ENCODE results near the gene EFNA1.

- TF ChIP-seq CTCF (IDR thresholded peaks at IDR 0.05; ENCODE audit: poor library complexity, severe bottlenecking): no peak
- no peak for TF ChIP-seq TAF1 (IDR thresholded peaks at IDR 0.05; ENCODE audit: low read depth)
- TF ChIP-seq EZH2 (IDR thresholded peaks at IDR 0.05; ENCODE audit: borderline replicate concordance, insufficient read depth, low read length, poor library complexity, severe bottlenecking): no peak
- TF ChIP-seq RAD21 (conservative IDR thresholded peaks at IDR 0.05): no peak
- no peak for TF ChIP-seq REST (IDR thresholded peaks at IDR 0.05; ENCODE audit: borderline replicate concordance)
- no peak for TF ChIP-seq POLR2AphosphoS5 (IDR thresholded peaks at IDR 0.05)
- no peak for TF ChIP-seq EP300 (conservative IDR thresholded peaks at IDR 0.05; ENCODE audit: poor library complexity, severe bottlenecking)
- no peak for TF ChIP-seq MXI1 (conservative IDR thresholded peaks at IDR 0.05; ENCODE audit: poor library complexity, severe bottlenecking)
These were observed 54.4 kb downstream of the EFNA1 start for GRCh38 chr1:155182052-155182550.

Measured in neural cell (in vitro differentiated cells).